Panc1 (cell line): ENCODE data around the gene C1orf141. TPM values are rescaled to one million over a fixed set of nuclear protein-coding genes. Genes with fewer than 3 reads are reported as not detected.

Source experiments
- ATAC-seq: fragments of 200-7000 bp; cut with Tn5 transposase; 2 replicates; pipeline ENCODE4 v1.9.1; 2020; ENCODE audit warnings: mild to moderate bottlenecking, moderate library complexity
- Bru-seq: library from RNA; stranded (reverse); fragments of 400-500 nt; gene quantifications from one replicate; lab custom pipeline; 2021; lab: Mats Ljungman, UMichigan
- BruChase-seq, 2 experiments: library from RNA; stranded (reverse); fragments of 400-500 nt; gene quantifications; one replicate each; lab custom pipeline; 2021; lab: Mats Ljungman, UMichigan
- BruUV-seq: library from RNA; stranded (reverse); fragments of 400-500 nt; replicated peaks from 2 replicates; lab custom pipeline; 2021; lab: Mats Ljungman, UMichigan
- CTCF ChIA-PET: fragments of 300-600 bp; sonication (Branson Sonifier 250); formaldehyde crosslinking; loops from one replicate; lab custom pipeline; 2022; ENCODE audit warnings: antibody characterized with exemption; lab: Charles Lee
- POLR2A ChIA-PET: fragments of 300-600 bp; sonication (Branson Sonifier 250); formaldehyde crosslinking; loops from one replicate; lab custom pipeline; 2022; ENCODE audit warnings: antibody characterized with exemption; lab: Charles Lee
- DNase-seq: peaks from one replicate; pipeline ENCODE4 v3.0.0-alpha.2; 2010; ENCODE audit warnings: low read depth, low spot score
- H3K27ac ChIP-seq: 2 replicates; pipeline ENCODE4 v1.5.1; 2011; ENCODE audit warnings: mild to moderate bottlenecking, low read length, inconsistent platforms
- H3K27me3 ChIP-seq: fragments of 200-500 bp; sonication (Bioruptor generic); 2 replicates; pipeline ENCODE4 v1.6.0; 2014; ENCODE audit warnings: low read length, inconsistent platforms; ENCODE audit not compliant: control insufficient read depth, insufficient read depth
- H3K36me3 ChIP-seq: fragments of 200-500 bp; sonication (Bioruptor generic); 2 replicates; pipeline ENCODE4 v1.5.1; 2014; ENCODE audit warnings: inconsistent platforms, mild to moderate bottlenecking, low read length, moderate library complexity; ENCODE audit not compliant: control insufficient read depth, insufficient read depth
- H3K4me1 ChIP-seq: 2 replicates; pipeline ENCODE4 v1.5.1; 2011; ENCODE audit warnings: inconsistent platforms, mild to moderate bottlenecking, low read length, moderate library complexity; ENCODE audit not compliant: control insufficient read depth, insufficient read depth
- H3K4me3 ChIP-seq, 2 experiments: 2 replicates each; pipeline ENCODE4 v1.5.1; 2011 to 2012; ENCODE audit warnings: low read depth in 2 of 2, low read length in 2 of 2, mild to moderate bottlenecking in 2 of 2, inconsistent platforms in 1 of 2, moderate library complexity in 1 of 2
- H3K9me3 ChIP-seq: fragments of 200-500 bp; sonication (Bioruptor generic); 2 replicates; pipeline ENCODE4 v1.5.1; 2014; ENCODE audit warnings: low read depth, mild to moderate bottlenecking, inconsistent platforms, low read length, moderate library complexity; ENCODE audit not compliant: control insufficient read depth, insufficient read depth
- CTCF ChIP-seq: fragments of 450-650 bp; IDR thresholded peaks from 2 replicates; pipeline ENCODE4 v1.5.1; 2017; ENCODE audit warnings: mild to moderate bottlenecking
- POLR2AphosphoS5 ChIP-seq: IDR thresholded peaks from 2 replicates; pipeline ENCODE4 v1.6.1; 2012; ENCODE audit warnings: mild to moderate bottlenecking, low read depth, low read length, moderate library complexity
- REST ChIP-seq, 2 experiments: IDR thresholded peaks; 2 replicates each; pipeline ENCODE4 v1.6.1; 2011 to 2012; ENCODE audit warnings: low read depth in 2 of 2, control low read depth in 1 of 2, low read length in 1 of 2, mild to moderate bottlenecking in 1 of 2, moderate library complexity in 1 of 2; ENCODE audit not compliant: insufficient read depth in 1 of 2
- SIN3A ChIP-seq: IDR thresholded peaks from 2 replicates; pipeline ENCODE4 v1.6.1; 2012; ENCODE audit warnings: low read depth, mild to moderate bottlenecking, low read length, moderate library complexity, borderline replicate concordance; ENCODE audit not compliant: insufficient read depth
- TCF7L2 ChIP-seq: IDR thresholded peaks from 2 replicates; pipeline ENCODE4 v1.6.1; 2011; ENCODE audit warnings: mild to moderate bottlenecking, low read depth, low read length, inconsistent platforms
- in situ Hi-C: cut with HindIII; loops from 2 replicates; pipeline ENCODE4 v1.10.0; 2016; ENCODE audit warnings: low sequenced_read_pairs, low pct_unique_long_range_greater_than_20kb
- intact Hi-C: fragments of 100-400 bp; cut with micrococcal nuclease; formaldehyde crosslinking; loops from one replicate; pipeline ENCODE4 v1.10.0; 2022; ENCODE audit not compliant: unreplicated experiment
- long read RNA-seq: library from polyadenylated mRNA; unstranded; transcript quantifications from one replicate; pipeline ENCODE4 v2.0.0, GENCODE V29; 2021; ENCODE audit not compliant: unreplicated experiment
- polyA plus RNA-seq: library from polyadenylated mRNA; unstranded; fragments of >200 nt; gene quantifications from one replicate; pipeline ENCODE4 v1.2.1, GENCODE V29; 2012; ENCODE audit warnings: missing spikeins; ENCODE audit not compliant: insufficient read length
- total RNA-seq: library from RNA; stranded (reverse); gene quantifications from one replicate; pipeline ENCODE4 v1.2.1, GENCODE V29; 2021; ENCODE audit not compliant: unreplicated experiment

C1orf141 gene
- total RNA-seq (not detected), Bru-seq, nascent RNA (percentile 3 among the genes with signal in this experiment), BruChase-seq, experiment 1, labeled RNA remaining after a 2-hour chase (percentile 4 among the genes with signal in this experiment), BruChase-seq, experiment 2, labeled RNA remaining after a 6-hour chase (percentile 3 among the genes with signal in this experiment)
- polyA plus RNA-seq = not detected
- long read RNA-seq = 0 reads

GRCh38 chr1:67134695-67135094, at the start of gene C1orf141:
C1orf141 (minus strand) TSS chr1:67134970; CDS start chr1:67127240, 7,730 bp downstream.
- Histone ChIP-seq H3K9me3 (no peaks in the 10 kb centered on the region), H3K4me3 (no peak within 1 kb of the TSS), H3K36me3 (no peaks in the 10 kb centered on the region), H3K4me1 (no peaks in the 10 kb centered on the region), H3K27ac (no peak within 1 kb of the TSS), H3K27me3 (no peaks in the 10 kb centered on the region)
- CTCF ChIA-PET = no interaction called here
- in situ Hi-C loops (no loop called here), intact Hi-C loops (no loop called here)
- BruUV-seq = no TSS peak
- POLR2A ChIA-PET = interaction anchor here (0.6 kb wide), 1 partner anchor 72 kb away, joined by 10 read pairs; no protein-coding TSS in a partner anchor
- ATAC-seq (no peak), DNase-seq (no peak)
- no peak for TF ChIP-seq TCF7L2
- TF ChIP-seq CTCF = no peak
- no peak for TF ChIP-seq REST (IDR thresholded peaks at IDR 0.05; ENCODE audit: insufficient read depth in 1 of 2, low read depth in 2 of 2, low read length in 1 of 2)
- TF ChIP-seq POLR2AphosphoS5 = no peak
- no peak for TF ChIP-seq SIN3A

GRCh38 chr1:67175530-67176087, 40.8 kb upstream of the C1orf141 start:
- DNase-seq = no peak
- CTCF ChIA-PET = interaction anchor here (0.6 kb wide), 1 partner anchor 36 kb away, joined by 3 read pairs; no protein-coding TSS in a partner anchor
- Histone ChIP-seq H3K4me3 (no peak overlapping the region), H3K4me1 (no peaks in the 10 kb centered on the region), H3K27me3 (no peaks in the 10 kb centered on the region), H3K9me3 (no peaks in the 10 kb centered on the region), H3K36me3 (no peaks in the 10 kb centered on the region), H3K27ac (no peak overlapping the region)
- intact Hi-C loops (no loop called here), in situ Hi-C loops (no loop called here)
- POLR2A ChIA-PET = no interaction called here
- TF ChIP-seq CTCF (no peak), REST (IDR thresholded peaks at IDR 0.05; ENCODE audit: insufficient read depth in 1 of 2, low read depth in 2 of 2, low read length in 1 of 2) (no peak), TCF7L2 (no peak), POLR2AphosphoS5 (no peak), SIN3A (no peak)
- BruUV-seq = no TSS peak
- ATAC-seq = no peak
